NB4 (cell line): ENCODE results near the gene PBX1.

Experiments
- POLR2A ChIP-seq: IDR thresholded peaks from 2 replicates; pipeline ENCODE4 v1.6.1; 2011; ENCODE audit warnings: mild to moderate bottlenecking; ENCODE audit not compliant: insufficient read length; ENCODE audit errors: extremely low read depth
- TF ChIP-seq, protein P1 (sequence below): IDR thresholded peaks from one replicate; pipeline ENCODE4 v1.5.1; 2012; ENCODE audit warnings: low read depth, low read length
- TF ChIP-seq, protein P2 (sequence below): IDR thresholded peaks from 2 replicates; pipeline ENCODE4 v1.6.1; 2011; ENCODE audit warnings: low read depth, low read length

DNA sequence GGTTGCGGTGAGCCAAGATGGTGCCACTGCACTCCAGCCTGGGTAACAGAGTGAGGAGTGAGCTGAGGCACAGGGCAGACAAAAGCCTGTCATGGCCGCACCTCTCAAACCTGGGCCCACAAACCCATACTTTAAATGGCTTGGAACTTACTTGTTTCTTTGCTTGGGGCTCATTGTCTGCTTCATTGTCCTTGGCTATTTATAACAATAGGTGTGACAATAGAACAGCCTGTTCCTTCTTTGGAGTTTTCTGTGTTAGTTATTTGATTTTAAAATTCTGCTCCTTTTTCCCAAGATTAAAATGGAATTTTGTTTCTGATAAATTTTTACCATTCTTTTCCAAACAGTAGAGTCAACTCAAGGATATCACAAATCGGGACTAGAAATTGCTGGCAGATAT is 94.7 kb downstream of the PBX1 start:
- TF ChIP-seq, protein P1, sequence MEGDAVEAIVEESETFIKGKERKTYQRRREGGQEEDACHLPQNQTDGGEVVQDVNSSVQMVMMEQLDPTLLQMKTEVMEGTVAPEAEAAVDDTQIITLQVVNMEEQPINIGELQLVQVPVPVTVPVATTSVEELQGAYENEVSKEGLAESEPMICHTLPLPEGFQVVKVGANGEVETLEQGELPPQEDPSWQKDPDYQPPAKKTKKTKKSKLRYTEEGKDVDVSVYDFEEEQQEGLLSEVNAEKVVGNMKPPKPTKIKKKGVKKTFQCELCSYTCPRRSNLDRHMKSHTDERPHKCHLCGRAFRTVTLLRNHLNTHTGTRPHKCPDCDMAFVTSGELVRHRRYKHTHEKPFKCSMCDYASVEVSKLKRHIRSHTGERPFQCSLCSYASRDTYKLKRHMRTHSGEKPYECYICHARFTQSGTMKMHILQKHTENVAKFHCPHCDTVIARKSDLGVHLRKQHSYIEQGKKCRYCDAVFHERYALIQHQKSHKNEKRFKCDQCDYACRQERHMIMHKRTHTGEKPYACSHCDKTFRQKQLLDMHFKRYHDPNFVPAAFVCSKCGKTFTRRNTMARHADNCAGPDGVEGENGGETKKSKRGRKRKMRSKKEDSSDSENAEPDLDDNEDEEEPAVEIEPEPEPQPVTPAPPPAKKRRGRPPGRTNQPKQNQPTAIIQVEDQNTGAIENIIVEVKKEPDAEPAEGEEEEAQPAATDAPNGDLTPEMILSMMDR: no peak
- TF ChIP-seq POLR2A: no peak
- TF ChIP-seq, protein P2, sequence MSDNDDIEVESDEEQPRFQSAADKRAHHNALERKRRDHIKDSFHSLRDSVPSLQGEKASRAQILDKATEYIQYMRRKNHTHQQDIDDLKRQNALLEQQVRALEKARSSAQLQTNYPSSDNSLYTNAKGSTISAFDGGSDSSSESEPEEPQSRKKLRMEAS: no peak
